CD4-positive, alpha-beta T cell treated with Interleukin-15 for 4 hours (primary cell): ENCODE results near the gene ELOVL6.
"Not testable (repeated sequence)": the region's sequence is repeated elsewhere in the genome, so short reads cannot be mapped to it uniquely, and the experiment has no call there.

ENCODE experiments used
- DNase-seq: peaks from one replicate; pipeline ENCODE4 v3.0.0-alpha.2; 2020; ENCODE audit warnings: low spot score

Gene ELOVL6, protein sequence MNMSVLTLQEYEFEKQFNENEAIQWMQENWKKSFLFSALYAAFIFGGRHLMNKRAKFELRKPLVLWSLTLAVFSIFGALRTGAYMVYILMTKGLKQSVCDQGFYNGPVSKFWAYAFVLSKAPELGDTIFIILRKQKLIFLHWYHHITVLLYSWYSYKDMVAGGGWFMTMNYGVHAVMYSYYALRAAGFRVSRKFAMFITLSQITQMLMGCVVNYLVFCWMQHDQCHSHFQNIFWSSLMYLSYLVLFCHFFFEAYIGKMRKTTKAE

GRCh38 chr4:110198435-110199416, at the start of gene ELOVL6:
TSS of gene ELOVL6 (minus strand) at chr4:110198615. CDS start at chr4:110198335, 280 bp downstream.
- no peak for DNase-seq

- DNase-seq, result no peak
Observed at GRCh38 chr4:110248100-110248499, 49.7 kb upstream of the ELOVL6 start.

DNA sequence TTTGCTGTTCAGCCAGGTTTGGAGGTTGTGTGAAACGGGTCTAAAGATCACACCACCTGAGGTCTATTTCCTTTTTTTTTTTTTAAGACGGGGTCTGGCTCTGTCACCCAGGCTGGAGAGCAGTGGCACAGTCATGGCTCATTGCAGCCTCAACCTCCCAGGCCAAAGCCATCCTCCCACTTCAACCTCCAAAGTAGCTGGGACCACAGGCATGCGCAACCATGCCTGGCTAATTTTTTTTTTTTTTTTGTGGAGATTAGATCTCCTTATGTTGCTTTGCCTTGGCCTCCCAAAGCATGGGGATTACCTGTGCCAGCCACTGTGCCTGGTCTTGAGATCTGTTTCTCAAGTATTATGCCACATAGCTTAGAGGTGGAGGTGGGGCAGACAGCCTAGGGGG, 49.2 kb upstream of the ELOVL6 start:
- no peak for DNase-seq

GRCh38 chr4:110245577-110245976, 47.2 kb upstream of the ELOVL6 start:
- no peak for DNase-seq

DNA sequence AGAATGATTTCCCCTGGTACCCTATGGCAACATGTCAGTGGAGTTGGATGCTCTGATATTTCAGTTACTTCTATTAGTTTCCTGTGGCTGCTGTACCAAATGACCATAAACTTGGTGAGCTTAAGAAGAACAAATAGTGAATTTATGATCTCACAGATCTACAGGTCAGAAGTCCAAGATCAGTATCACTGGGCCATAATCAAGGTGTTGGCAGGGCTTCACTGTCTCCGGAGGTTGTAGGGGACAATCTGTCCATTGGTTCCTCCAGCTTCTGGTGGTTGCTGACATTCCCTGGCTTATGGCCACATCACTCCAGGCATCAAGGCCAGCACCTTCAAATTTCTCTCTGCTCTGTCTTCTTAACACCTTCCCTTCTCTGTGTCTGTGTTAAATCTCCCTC, 37.9 kb upstream of the ELOVL6 start:
- DNase-seq, result no peak

GRCh38 chr4:110233581-110233980, 35.2 kb upstream of the ELOVL6 start:
- DNase-seq, result not testable (repeated sequence)

DNA sequence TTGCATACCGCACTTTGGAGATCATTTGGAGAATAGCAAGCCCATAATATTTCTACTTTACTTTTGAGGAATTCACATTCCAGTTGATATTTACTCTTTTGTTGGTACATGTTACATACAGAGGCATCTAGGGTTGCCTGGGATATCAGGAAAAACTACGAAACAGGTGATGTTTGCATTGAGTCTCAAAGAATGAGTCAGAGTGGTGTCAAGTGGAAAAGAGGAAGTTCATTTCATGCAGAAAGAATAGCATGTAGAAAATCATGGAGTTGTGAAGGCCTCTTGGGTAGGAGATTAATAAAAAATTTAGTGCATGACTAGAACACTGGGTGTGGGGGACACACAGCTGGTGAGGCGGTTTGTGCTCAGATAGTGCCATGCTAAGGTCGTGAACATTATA, 33.5 kb upstream of the ELOVL6 start:
- no peak for DNase-seq

DNA sequence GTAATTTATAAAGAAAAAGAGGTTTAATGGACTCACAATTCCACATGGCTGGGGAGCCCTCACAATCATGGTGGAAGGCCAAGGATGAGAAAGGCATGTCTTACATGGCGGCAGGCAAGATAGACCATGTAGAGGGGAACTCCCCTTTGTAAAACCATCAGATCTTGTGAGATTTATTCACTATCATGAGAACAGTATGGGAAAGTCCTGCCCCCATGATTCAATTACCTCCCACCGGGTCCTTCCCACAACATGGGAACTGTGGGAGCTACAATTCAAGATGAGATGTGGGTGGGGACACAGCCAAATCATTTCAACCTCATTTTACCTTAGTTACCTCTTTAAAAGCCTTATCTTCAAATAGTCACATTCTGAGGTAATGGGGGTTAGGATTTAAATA, 30.9 kb upstream of the ELOVL6 start:
- DNase-seq, result no peak

- DNase-seq, result no peak
Observed at GRCh38 chr4:110224812-110225211, 26.4 kb upstream of the ELOVL6 start.

DNA sequence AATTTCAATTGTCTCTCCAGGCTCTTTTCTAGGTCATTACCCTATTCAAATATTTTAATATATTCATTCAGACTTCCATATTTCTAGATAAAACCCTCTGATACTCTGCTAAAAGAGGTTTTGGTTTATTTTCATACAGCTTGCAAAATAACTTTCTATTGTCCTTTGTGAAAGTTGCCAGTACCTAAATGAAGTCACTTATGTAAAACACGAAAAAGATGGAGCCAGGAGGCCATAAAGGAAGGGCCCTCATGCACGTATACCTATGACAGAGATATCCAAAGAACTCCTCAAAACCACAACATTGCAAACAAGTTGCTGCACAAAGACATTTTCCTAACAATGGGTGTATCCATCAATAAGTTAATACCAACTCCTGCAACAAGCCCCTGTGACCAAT, 25.7 kb upstream of the ELOVL6 start:
- no peak for DNase-seq

- DNase-seq, result not testable (repeated sequence)
Observed at GRCh38 chr4:110218935-110219334, 20.5 kb upstream of the ELOVL6 start.

- DNase-seq, result not testable (repeated sequence)
Observed at GRCh38 chr4:110217181-110217580, 18.8 kb upstream of the ELOVL6 start.

- DNase-seq, result no peak
Observed at GRCh38 chr4:110216129-110216528, 17.7 kb upstream of the ELOVL6 start.

- DNase-seq, result no peak
Observed at GRCh38 chr4:110211770-110212061, 13.3 kb upstream of the ELOVL6 start.

DNA sequence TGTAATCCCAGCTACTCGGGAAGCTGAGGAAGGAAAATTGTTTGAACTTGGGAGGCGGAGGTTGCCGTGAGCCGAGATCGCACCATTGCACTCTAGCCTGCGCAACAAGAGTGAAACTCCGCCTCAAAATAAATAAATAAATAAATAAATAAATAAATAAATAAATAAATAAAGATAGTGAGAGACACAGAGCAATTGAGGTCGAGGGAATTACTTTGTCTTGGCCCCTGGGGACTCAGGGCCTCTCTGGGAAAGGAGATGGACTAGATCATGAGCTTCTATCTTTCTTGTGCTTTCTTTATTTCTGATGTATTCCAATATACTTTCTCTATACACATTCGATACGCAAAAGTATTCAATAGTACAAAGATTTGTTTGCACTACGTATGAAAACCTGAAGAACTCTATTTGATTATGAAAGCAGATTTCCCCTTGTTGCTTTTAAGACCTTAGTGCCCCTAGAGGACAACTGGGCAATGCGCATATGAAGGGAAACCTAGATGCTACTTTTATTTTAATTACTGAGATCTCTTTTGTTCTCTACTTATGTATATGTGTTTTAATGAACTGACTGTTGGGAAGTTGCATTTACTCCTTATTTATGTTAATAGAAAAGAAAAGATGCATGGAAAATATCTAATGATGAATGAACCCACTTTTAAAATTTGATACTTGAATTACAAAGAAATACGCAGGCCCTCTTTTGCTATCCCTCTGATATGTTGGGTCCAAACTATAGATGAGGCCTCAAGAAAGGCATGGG, 12.8 kb upstream of the ELOVL6 start:
- peak; percentile 62 for DNase-seq

- DNase-seq, result no peak
Observed at GRCh38 chr4:110208419-110208818, 10.0 kb upstream of the ELOVL6 start.

GRCh38 chr4:110207233-110207632, 8.8 kb upstream of the ELOVL6 start:
- no peak for DNase-seq

DNA sequence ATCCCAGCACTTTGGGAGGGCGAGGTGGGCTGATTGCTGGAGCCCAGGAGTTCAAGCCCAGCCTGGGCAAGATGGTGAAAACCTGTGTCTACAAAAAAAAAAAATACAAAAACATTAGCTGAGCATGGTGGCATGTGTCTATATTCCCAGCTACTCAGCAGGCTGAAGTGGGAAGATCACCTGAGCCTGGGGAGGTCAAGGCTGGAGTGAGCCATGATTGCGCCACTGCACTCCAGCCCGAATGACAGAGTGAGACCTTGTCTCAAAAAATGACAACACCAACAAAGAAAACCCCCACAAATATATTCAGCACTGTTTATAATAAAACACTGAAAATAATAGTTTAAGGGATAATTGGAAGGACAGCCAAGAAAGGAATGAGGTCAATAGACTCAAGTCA, 3.6 kb upstream of the ELOVL6 start:
- no peak for DNase-seq

GRCh38 chr4:110201502-110201901, 3.1 kb upstream of the ELOVL6 start:
- DNase-seq, result no peak

GRCh38 chr4:110200689-110201088, 2.3 kb upstream of the ELOVL6 start:
- DNase-seq, result no peak

DNA sequence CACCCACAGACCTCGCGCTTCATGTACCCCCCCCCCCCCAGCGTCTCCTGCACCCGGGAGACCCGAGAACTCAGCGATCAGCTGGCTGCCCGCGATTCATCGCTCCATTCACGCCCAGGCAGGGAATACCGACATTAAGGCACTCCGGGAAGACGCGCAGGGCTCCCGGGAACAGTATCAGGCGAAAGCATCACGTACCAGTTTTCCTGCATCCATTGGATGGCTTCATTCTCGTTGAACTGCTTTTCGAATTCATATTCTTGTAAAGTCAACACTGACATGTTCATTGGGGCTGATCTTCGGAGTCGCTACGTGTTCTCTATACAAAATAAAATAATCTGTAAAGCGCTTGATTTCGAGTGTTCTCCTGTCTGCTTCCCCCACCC, 373 bp downstream of the ELOVL6 start:
- DNase-seq, result no peak

- DNase-seq, result peak; percentile 35
Observed at GRCh38 chr4:110197529-110198042, 829 bp downstream of the ELOVL6 start.
